ENCODE measurements around the gene SNTG2.

- TF ChIP-seq POLR2A (IDR thresholded peaks at IDR 0.05; ENCODE audit: low read depth, low read length): no peak
- TF ChIP-seq TAF1 (IDR thresholded peaks at IDR 0.05; ENCODE audit: borderline replicate concordance, low read depth, low read length): no peak
Observed at GRCh38 chr2:929925-930324, 20.7 kb upstream of the SNTG2 start.
